Measurements from ENCODE around the gene CCDC77. TPM values are rescaled to one million over a fixed set of nuclear protein-coding genes. Genes with fewer than 3 reads are reported as not detected.

CCDC77 gene
- total RNA-seq, 3 donors from 2014 or later = 8.2 to 8.5 (median 8.4) TPM

DNA sequence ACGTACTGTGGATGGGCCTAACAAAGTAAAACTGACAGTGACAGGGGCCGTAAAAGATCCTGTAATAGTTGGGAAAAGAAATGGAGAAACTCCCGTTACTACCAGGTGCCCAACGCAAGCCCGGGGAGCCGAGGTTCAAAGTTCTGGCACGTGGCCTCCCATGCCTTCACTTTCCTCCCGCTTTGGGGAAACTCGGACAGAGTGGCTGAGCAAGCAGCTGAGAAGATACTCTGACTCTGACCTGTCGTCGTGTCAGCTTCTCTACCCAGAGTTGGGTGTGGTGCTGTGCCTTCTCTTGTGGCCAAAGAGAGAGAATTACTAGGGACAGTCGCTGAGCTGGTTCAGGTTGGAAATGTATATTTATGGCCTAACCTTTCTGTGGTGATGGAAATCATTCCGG is 60.0 kb downstream of the CCDC77 start:
- TF ChIP-seq, protein P1, sequence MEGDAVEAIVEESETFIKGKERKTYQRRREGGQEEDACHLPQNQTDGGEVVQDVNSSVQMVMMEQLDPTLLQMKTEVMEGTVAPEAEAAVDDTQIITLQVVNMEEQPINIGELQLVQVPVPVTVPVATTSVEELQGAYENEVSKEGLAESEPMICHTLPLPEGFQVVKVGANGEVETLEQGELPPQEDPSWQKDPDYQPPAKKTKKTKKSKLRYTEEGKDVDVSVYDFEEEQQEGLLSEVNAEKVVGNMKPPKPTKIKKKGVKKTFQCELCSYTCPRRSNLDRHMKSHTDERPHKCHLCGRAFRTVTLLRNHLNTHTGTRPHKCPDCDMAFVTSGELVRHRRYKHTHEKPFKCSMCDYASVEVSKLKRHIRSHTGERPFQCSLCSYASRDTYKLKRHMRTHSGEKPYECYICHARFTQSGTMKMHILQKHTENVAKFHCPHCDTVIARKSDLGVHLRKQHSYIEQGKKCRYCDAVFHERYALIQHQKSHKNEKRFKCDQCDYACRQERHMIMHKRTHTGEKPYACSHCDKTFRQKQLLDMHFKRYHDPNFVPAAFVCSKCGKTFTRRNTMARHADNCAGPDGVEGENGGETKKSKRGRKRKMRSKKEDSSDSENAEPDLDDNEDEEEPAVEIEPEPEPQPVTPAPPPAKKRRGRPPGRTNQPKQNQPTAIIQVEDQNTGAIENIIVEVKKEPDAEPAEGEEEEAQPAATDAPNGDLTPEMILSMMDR (IDR thresholded peaks at IDR 0.05) = no peak
- peaks cover 20% of the 10 kb centered on the region for H3K4me1 ChIP-seq (ENCODE audit: low read depth)

DNA sequence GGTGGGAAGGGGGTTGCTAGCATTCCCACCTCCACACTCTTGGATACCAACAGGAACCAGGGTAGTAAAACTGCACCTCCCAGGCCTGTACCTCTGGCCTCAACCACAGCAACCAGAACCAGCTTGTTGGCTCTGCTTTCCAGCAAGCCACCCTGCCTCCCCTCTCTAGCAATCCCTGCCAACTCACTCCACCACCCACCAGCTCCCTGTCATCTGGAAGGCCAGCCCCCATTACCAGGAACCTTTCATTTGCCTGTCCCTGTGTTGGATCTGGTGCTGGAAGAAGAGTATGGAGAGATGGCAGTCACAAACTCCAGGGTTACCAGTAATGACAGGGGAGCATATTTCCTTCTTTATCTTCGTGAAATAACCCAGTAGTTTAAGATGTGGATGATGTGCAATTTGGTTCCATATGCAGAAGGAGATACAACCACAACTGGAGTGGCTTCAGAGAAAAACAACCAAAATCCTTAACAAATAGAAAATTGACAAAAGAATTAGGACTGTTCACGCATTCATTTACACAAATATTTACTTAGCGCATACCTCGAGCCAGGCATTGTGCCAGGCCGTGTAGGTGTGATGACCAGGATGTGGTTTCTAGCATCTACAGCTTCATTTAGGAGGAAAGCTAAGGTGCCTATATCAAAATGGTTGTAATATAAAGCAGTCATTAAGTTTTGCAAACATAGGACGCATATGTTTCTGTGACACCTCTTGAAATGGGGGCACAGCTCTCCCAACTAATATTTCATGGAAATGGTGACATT is 61.7 kb downstream of the CCDC77 start:
- H3K9me3 ChIP-seq = no peaks in the 10 kb centered on the region
- DNase-seq (peak; percentile 67 to 79 (median 77)), ATAC-seq (no peak)
- H3K4me1 ChIP-seq (ENCODE audit: low read depth) = peaks cover 30% of the 10 kb centered on the region
- no peak overlapping the region for H3K4me3 ChIP-seq
- H3K36me3 ChIP-seq (ENCODE audit: low read depth) = no peaks in the 10 kb centered on the region
- intact Hi-C loops (cut with DNase I, micrococcal nuclease) = no loop called here
- TF ChIP-seq, protein P1 (IDR thresholded peaks at IDR 0.05) = no peak

More for the DNA sequence above, 60.0 kb downstream of the CCDC77 start:
- Histone ChIP-seq H3K9me3 (no peaks in the 10 kb centered on the region), H3K36me3 (ENCODE audit: low read depth) (no peaks in the 10 kb centered on the region), H3K4me3 (no peak overlapping the region)
- intact Hi-C loops (cut with DNase I, micrococcal nuclease) = no loop called here
- DNase-seq = peak; percentile 65 to 73 (median 73)
- ATAC-seq = peak; percentile 66

DNA sequence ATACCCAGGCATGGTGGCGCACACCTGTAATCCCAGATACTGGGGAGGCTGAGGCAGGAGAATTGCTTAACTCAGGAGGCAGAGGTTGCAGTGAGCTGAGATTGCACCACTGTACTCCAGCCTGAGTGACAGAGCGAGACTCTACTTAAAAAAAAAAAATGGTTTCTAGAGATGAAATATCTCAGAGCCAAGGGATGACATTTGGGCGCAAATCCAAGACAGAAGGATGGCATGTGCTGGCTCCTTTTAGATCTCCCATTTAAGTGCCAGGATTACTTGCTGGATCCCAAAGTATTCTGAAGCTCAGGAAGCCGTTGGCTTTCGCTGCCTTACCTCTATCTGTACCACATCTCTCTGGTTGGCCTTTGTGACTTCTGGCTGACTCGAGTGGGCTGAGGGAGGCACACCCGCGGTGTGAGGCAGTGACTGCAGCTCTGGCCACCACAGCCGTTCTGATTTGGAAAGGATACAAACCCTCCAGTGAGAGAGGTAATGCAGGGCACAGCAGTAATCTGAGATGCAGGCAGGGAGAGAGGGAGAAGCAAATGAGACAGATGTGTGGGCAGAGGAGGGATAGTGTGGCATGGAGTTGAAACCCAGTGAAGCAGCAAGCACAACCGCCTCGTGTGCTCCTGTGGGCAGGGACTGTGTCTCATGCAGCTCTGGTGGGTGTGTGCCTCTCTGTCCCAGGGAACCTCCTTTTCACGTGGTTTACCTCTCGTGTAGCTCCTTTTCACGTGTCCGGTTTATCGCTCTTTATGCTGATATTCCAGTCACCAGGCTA is 63.2 kb downstream of the CCDC77 start:
- TF ChIP-seq, protein P1 (IDR thresholded peaks at IDR 0.05) = no peak
- no peak overlapping the region for H3K4me3 ChIP-seq
- H3K9me3 ChIP-seq = no peaks in the 10 kb centered on the region
- intact Hi-C loops (cut with DNase I, micrococcal nuclease) = no loop called here
- ATAC-seq (no peak), DNase-seq (no peak)
- H3K36me3 ChIP-seq (ENCODE audit: low read depth) = no peaks in the 10 kb centered on the region
- peaks cover 35% of the 10 kb centered on the region for H3K4me1 ChIP-seq (ENCODE audit: low read depth)

- H3K9me3 ChIP-seq = no peaks in the 10 kb centered on the region
- TF ChIP-seq, protein P1 (IDR thresholded peaks at IDR 0.05) = no peak
- intact Hi-C loops (cut with DNase I, micrococcal nuclease) = no loop called here
- peak in 2 of 3 donors; percentile 44 to 67 for DNase-seq
- ATAC-seq = peak; percentile 61
- H3K4me1 ChIP-seq (ENCODE audit: low read depth) = peaks cover 35% of the 10 kb centered on the region
- no peak overlapping the region for H3K4me3 ChIP-seq
- no peaks in the 10 kb centered on the region for H3K36me3 ChIP-seq (ENCODE audit: low read depth)
These were observed 64.6 kb downstream of the CCDC77 start for GRCh38 chr12:466039-466438.

DNA sequence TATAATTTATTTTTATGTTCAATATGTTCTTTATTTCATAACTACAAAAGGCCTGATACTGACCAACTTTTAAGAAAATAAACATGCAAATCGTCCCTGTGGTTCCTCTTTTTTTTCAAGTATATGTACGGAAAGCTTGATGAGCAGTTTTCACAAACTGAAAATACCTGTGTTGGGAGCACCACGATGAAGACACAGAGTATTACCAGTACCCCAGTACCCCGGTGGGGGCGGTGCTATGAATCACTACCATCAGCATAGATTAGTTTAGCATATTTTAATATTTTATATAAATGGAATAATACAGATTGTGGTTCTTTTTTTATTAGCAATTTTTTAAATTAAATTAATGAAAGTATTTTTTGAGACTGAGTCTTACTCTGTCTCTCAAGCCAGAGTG is 65.3 kb downstream of the CCDC77 start:
- intact Hi-C loops (cut with DNase I, micrococcal nuclease) = no loop called here
- no peak for ATAC-seq
- H3K4me1 ChIP-seq (ENCODE audit: low read depth) = peaks cover 35% of the 10 kb centered on the region

More for the DNA sequence above, 65.3 kb downstream of the CCDC77 start:
- Histone ChIP-seq H3K9me3 (no peaks in the 10 kb centered on the region), H3K36me3 (ENCODE audit: low read depth) (no peaks in the 10 kb centered on the region), H3K4me3 (no peak overlapping the region)
- no peak for DNase-seq
- TF ChIP-seq, protein P1 (IDR thresholded peaks at IDR 0.05) = no peak

Measured in mucosa of descending colon (tissue), 3 donors.